OCI-LY1 (cell line): ENCODE data around the gene KIZ.

ENCODE experiments used
- CTCF ChIP-seq: fragments of 200-600 bp; sonication (generic), shearing (Covaris generic); IDR thresholded peaks from 2 replicates; pipeline ENCODE4 v1.5.1; 2017; ENCODE audit warnings: mild to moderate bottlenecking, antibody characterized with exemption, low read length, moderate library complexity, mixed read lengths
- EZH2 ChIP-seq: fragments of 200-600 bp; sonication (generic), shearing (Covaris generic); IDR thresholded peaks from 2 replicates; pipeline ENCODE4 v1.8.0; 2017; ENCODE audit warnings: borderline replicate concordance, mixed run types, mild to moderate bottlenecking, antibody characterized with exemption, low read length, moderate library complexity, mixed read lengths

DNA sequence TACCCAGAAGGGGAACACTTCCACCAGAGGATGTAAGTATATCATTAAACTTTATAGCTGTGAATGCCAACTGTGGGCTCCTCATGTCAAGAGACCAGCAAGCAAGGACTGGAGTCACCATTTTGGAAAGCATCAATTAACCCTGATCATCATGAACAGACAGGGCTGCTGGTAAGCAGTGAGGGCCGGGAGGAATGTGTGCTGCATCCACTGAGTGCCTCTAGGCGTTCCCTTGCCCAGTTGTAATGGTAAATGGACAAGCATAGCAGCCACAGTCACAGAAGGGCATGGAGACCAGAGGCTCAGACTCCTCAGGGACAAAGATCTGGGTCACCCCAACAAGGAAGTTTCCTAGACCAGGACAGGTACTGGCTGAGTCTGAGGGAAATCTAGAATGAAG, 43.3 kb upstream of the KIZ start:
- no peak for TF ChIP-seq CTCF
- no peak for TF ChIP-seq EZH2
